Germinal center (tissue), 1 donor: ENCODE measurements around the gene FANCG.

ENCODE experiments used
- DNase-seq: peaks from one replicate; pipeline ENCODE4 v3.0.0; 2012; ENCODE audit warnings: mixed read lengths, low spot score

The FANCG gene

DNA sequence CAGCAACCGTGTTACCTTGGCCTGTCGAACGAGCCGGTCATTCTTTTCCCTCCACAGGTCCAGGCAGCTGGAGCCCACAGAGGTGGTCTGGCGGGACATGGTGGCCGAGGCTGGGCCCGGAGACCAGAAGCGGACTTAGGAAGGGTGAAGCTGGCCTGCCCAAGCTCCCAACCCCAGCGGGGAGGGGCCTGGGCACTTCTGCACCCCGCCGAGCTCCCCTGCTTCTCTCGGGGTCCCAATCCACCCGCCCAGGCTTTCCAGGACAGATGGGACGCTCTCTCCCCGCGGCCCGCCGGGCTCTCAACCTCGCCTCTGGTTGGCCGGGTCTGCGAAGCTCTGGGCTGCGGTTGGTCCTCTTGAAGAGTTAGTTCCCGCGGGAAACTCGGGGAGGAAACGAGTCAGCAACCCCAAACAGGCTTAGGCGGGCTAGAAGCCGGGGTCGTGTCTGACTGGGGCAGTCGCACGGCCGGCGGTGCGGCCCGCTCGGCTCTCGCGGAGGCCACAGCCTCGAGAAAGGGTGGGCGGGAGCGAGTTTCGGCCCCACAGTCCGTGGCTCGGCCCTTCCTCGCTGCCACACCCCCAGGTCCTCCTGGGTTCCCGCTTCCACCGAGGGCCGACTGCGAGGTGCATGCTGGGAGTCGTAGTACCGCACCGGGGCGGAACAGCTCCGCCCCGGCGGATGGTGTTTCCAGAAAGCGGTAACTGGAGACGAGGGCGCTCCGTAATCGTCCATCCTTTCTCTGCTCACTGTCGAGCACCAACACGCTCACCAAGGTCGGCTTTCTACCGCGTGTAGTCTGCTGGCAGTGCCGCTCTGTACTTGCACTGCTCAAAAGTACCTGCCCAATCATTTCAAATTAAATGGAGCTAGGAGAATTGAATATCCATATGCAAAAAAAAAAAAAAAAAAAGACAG, at the start of gene FANCG:
Gene FANCG, minus strand, starts transcription at position 517 of the 916 bp plus-strand sequence. Its CDS starts 418 bp downstream, at position 99.
- peak; percentile 88 for DNase-seq

DNA sequence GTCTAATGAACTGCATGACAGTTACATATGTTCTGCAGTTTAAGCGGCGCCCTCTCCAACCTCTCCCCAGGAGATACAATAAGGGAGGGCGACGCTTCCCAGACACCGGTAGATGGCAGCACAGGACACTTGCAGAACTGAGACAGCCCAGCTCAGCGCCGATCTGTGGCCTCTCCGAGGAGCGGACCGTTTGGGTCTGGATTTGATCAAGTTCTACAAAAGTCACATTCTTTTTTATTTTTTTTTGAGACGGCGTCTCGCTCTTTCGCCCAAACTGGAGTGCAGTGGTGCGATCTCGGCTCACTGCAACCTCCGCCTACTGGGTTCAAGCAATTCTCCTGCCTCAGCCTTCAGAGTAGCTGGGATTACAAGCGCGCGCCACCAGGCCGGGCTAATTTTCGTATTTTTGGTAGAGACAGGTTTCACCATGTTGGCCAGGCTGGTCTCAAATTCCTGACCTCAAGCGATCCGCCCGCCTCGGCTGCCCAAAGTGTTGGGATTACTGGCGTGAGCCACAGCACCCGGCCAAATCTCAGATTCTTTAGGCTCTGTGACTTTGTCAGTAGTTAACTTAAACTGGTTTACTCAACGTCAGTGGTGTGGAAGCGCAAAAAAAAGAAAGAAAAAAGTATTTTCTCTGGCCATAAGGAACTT, 37.3 kb upstream of the FANCG start:
- DNase-seq = peak; percentile 86

DNA sequence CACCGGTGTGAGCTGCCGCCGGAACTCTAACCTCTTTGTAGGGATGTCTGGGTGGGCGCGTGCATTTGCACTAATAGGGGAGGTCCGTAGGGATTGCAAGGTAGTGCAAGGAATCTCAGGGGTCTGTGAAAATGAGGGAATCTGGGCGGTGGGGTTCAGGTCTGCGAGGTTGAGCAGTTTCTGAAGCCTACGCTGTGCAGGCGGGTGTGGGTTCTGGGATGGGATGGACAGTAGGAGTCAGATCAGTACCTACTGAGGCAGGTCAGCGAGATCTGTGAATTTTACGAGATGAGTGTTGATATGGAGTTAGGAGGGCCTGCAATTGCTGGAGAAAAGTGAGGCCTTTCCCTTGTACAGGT, 36.8 kb upstream of the FANCG start:
- no peak for DNase-seq

DNA sequence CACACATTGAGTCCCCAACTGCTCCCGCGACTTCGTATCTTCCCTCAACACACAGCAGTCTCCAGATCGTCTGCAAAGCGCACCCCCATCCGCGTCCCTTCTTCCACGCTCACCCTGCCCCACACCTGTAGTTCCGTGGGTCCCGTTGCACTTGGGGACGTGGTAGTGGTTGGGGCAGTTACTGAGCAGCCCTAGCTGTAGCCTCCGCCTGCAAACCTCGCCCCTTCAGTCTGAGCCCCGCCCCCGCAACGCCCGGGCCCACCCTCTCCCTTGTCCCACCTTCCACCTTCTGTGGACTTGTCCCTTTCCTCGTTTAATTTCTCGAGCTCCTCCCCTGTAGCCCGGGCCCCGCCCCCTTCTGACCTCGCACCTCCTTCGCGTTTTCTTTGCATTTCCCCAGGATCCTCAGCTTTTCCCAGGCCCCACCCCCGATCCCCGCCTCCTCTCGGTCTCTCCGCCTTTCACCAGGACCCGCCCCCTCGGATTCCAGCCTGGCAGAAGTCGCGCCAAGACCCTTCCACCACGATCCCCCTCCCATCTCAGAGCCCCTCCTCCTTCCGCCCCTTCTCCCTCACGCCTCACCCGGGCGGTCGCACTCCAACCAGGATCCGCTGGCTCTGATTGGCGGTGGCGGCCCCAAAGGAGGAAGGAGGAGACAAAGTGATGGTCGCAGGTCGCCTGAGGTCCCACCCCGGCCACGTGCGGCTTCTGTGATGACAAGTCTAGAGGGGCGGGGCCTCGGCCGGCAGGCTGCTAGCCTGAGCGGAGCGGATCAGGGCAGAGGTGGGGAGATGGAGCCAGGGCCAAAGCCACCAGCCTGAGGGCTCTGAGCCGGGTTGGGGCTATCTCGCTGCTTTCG, 36.2 kb upstream of the FANCG start, which contains the start of gene ATOSB:
Gene ATOSB, minus strand, starts transcription at position 183 of the 859 bp plus-strand sequence. CDS start 7,588 bp downstream, outside the sequence.
- DNase-seq = peak; percentile 95

DNA sequence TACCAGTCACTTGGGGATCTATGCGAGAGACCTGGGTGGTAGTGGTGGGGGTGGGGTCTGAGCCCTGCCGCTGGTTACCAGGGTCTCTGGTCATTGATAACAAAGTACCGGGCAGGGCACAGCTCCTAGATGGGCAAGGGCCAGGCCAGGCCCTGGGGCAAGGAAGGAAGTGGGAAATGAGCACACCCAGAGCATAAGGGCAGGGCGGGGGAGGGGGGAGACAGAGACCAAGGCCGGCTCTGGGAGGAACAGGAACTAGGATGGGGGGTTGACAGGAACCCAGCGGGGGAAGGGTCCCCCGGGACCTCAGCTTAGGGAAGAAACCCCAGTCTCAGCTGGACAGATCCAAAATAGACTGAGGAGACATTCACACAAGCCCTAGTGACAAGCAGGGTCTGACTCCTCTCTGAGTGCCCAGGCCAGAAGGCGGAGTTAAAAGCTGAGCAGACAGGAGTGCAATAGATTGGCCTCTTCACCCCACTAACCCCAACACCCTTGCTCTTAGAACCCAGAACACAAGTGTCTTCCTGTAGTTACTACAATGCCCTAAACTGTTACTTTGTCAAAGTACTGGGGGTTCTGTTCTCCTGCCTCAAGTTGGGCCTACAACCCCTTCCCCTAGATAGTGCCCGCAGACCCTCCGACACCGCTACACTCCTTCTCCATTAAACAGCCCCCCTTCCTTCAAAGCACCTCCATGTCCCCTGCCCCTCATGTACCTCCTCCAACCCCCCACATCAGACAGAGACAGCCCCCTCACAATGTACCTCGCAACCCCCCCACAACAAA, 35.3 kb upstream of the FANCG start:
- DNase-seq = peak; percentile 44

DNA sequence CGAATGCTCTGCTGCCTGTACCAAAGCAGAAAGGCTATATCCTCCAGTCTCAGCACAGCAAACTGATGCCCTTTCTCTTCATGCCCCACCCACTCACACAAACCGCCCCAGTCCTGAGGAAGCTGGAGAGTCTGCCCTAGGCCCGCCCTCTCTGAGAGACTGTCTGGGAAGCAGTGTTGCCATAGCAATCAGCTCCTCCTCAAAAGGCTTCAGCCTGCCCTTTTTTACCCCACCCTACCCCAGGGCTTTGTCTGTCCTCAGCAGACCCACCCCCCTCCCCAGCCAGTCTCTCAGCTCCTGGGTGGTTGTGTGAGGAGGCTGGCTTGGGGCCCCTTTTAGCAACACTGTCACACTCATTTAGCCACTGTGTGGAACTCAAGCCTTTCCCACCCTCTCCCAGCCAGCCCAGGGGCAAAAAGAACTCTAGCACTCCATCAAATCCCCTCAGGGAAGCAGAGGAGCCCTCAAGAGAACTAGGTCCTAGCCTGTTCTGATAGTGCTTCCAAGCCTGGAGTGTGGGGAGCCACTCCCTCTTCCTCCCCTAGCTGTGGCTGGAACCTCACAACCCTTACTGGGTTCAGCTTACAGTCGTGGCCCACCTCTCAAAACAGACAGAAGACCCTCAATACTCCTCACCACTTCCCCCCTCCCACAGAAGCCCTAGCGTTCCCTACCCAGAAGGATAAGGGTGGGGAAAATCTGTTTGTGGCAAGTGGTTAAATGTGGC, 34.5 kb upstream of the FANCG start:
- no peak for DNase-seq

DNA sequence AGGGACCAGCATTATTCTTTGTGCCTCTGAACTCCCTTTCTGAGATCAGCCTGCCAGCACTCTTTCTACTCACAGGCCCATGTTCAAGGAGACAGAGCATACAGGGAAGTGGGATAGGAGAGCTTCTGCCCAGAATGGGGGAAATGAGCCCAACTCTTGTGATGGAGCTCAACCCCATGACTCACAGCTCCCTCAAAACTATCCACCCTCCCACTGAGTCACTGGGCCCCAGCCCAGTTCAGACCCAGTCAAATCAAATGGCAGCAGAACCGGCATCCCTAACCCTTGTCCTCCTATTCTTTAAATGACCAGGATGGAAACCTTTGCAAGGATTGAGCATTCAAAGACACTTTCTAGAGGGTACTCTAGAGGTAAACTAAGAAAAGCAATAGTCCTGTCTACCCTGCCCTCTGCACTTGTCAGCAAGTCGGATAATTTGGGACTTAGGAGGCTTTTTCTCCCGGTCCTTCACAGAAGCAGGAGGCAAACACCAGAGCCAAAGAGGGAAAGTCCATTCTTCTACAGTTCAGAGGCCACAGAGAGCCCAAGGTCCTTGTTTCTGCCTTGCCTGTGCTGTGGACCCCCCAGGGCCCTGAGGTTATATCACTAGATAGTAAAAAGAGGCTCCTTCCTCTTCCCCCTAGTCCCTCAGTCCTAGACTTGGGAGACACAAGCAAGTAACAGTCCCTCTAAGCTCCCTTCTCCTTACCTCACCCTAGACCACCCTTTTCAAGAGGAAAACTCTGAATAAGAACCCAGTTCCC, 32.7 kb upstream of the FANCG start:
- DNase-seq = no peak

DNA sequence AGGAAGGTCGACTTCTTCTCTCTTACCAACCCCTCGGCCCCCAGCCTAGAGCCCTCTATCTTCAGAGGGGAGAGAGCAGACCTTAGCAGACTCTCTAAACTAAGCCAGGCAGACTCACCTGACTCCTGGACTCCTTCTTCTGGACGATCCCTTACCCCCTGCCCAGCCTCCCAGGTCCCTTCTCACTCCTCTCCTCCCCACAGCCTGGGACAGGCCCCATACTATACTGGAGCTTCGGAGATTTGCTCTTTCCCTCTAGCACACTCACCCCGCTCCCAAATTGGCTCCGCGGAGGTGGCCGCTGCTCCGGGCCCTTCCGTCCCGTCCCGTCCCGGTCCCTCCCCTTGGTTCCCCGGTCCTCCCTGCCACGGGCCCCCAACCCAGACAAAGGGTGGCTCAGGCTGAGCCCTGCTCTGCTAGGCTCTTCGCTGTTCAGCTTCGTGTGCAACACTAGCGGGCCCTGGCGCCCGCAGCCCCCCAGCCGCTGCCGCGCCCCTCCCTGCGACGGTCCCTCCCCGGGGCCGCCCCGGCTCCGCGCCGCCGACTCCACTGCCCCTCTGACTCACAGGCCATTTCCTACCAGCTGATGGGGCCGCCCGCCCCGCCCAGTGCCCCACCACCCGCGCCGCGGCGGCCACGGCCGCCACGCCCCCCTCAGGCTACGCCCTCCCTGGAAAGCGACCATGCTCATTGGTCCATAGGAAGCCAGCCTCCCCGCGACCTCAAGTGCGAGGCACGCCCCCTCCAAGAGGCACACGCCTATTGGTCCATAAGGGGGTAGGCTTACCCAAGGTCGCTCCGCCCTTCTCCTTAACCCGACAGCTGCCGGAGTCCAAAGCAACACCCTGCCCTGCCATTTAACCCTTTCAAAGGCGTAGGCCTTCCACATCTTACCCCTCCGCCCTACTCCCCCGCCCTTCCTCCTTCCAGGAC, 31.5 kb upstream of the FANCG start:
- DNase-seq = peak; percentile 98

DNA sequence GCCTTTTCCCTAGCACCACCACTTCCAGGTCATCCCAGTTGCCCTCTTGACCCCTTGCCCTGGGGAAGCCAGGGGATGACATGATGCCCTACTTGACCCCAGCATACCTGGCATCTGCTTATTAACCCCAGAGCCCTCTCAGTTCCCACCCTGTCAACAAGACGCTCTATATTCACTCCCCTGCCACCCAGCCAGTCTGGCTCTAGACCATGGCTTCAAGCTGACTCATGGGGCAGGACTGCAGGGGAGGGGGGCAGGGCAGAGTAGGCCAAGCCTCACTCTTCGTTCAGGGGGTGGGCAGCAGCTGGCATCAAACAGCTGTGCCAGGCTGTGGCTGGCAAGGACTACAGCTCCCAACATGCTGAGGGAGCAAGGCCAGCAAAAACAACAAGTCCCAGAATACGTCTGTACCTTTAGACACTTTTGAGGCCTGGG, 30.6 kb upstream of the FANCG start:
- no peak for DNase-seq

DNA sequence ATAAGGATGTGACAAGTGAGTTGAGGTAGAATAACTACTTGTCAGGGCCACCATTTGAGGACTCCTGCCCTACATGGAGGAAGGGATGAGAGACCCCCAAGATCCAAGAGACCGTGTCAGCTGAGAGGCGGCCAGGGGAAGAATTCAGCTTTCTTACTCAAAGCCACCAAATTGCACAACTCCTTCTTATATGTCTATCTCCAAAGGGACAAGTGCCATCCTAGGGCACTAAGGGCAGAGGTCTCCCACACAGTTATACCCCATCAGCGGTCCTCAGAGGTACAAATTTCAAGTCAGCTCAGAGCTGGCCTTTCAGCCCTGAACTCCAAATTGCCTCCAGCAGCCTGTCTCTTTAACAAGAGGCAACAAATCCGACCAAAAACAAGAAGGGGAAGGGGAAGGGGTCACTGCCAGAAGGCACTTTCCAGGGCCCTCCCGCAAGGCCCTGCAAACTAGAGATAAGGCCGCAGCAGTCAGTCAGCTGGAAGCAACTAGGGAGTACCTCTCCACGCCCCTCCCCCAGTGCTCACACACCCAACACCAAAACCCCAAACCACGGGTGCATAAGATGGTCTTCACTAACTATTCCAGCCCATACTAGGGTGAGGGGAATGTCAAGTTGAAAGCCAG, 29.3 kb upstream of the FANCG start:
- no peak for DNase-seq

DNA sequence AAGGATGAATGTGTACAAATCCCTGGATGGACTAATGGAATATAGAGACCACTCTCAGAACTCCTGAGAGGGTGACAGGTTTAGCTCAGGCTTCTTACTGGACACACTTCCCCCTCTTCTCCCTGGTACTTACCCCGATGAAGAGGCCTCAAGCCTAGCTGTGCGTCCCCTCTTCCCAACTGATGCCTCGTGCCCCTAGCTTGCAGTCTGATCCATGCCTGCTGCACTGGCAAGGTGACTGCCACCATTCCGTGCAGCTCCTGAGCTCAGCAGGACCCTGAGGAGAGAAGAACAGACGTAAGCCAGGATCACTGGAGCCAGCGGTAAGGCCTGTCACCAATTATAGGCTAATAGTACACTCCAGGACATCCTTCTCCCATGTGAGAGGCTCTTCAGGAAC, 28.7 kb upstream of the FANCG start:
- DNase-seq = no peak

DNA sequence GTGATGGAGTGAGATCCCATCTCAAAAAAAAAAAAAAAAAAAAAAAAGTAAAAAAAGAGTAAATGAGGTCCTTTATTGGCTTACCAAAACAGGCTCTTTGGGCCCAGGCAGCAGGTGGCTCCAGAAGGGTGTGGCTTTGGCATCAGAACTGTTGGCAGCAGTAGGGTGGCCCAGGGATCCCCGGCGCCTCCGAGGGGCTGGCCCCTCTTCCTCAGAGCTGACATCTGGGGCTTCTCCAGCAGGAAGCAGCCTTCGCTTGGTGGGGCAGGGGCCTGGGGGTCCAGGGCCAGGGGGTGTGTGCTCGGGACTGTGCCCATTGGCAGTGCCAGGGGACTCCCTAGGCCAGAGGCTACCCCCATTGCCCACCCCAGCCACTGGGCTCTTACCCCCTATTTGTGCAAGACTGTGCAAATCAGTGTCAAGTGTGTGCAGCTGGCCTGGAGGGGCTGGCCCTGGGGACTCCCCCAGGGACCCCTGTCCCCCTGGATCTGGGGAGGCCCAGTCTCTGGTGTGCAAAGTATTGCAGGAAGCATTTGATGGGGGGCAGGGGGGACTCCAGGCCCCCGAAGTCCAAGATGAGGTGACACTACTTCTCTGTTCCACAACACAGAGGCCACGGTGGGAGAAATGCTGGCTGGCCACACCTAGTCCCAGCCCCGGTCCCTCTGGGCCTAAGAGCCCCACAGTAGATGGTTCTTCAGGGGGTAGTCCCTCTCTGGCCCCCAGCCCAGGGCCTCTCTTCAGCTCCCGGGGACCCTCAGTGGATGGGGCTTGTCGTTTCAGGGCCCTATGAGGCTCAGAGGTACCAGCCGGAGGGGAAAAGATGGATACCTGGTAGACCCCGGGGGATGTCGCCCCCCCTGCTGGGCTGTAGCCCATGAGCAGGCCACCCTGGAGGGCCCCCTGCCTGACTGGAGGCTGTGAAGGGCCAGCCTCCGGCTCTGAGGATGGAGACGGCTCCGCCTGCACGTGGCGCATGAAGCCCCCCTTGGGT, 27.9 kb upstream of the FANCG start:
- no peak for DNase-seq

DNA sequence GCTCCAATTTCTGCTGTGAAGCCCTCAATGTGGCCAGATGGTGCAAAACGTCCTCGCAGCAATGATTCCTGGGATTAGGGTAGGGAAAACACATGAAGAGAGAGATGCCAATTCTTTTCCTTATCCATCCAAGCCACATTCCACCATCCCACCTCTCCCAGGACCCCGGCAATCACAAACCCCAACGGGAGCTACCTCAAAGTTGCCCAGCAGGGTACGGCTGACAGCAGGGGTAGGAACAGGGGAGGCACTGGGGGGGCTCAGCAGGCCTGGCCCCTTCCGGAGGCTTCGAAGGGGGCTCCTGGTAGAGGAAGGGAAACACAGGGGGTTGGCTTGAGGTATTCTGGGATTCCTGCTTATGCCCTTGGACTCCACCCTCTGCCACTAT, 26.6 kb upstream of the FANCG start:
- no peak for DNase-seq

DNA sequence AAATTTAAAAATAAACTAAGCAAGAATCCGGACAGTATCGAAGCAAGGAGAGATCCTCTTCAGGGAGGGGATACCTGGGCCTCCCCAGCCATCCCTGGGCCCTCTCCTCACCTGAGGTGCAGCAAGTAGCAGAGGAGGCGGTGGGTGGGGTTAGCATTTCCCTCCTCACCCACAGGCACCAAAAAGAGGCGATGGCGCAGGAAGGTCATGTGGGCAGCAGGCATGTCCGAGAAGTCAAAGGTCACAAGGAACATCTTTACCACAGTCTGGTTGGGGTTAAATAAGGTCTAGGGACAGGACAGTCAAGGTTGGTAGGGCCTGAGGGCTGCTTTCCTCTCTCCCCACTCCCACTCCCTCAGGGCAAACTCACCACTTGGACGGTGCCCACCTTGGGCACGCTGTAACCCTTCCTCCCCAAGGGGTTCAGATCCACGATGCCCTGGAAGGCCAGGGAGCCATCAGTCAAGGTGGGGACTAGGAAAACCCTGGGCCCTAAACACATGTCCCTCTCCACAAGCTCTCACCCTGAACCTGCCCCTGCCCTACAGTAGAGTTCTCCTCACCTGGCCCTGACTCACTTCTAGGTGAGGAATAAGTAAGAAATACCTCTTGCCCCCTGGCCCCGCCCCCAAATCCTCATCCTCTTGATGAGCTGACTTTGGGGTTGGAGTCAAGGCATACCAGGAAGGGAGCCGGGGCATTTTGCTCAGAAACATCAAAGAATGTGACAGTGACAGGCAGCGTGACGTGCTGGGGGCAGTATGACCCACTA, 26.0 kb upstream of the FANCG start:
- no peak for DNase-seq

DNA sequence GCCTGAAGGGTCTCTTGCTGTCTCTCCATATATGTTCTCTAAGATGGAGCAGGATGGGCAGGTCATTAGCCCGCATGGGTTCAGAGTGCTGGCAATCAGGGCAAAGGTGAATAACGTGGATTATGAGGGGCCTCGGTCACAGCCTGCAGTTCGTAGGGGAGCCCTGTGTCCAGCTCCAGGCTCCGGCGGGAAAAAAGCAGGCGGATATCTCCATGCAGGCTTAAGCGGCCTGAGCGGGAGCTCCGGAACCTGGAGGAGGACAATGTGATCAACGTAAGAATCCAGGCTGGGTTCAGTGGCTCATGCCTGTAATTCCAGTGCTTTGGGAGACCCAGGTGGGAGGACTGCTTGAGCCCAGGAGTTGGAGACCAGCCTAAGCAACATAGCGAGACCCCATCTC, 25.4 kb upstream of the FANCG start:
- no peak for DNase-seq

DNA sequence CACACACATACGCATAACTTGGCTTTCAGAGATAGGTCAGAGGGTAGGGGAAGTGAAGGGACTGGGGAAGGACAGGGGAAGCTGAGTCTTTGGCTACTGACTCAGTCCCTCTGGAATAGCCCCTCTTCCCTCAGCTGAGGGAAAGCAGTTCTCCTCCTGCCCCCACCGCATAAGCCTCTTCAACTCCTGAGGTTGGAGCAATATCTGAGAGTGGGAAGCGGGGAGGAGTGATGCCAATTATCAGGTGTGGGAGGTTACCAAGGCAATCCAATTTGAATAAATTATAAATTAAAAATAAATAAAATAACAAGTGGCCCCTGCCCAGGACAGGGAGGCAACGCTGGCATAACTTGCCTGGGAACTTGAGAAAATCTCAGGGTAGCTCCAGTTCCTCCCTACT, 24.8 kb upstream of the FANCG start:
- no peak for DNase-seq
